ENCODE data around the gene PRPF31.

PRPF31 gene

DNA sequence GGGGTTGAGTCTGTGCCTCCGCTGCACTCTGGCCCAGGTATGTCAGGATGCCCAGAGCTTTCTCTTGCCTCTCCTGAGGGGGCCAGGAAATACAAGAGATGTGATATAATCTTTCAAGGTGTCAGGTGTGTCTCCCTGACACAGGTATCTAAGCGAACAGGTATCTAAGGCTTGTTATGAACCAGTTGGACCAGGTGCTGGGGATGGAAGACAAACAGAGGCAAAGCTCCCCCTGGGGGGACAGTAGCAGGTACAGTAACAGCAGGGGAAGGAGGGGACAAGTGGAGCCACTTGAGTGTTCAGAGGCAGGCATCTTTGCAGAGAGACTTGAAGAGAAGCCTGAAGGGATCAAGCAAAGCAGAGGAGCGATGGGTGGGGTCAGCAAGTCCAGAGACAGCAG lies 41.4 kb downstream of the PRPF31 start:
- TF ChIP-seq, protein P1, sequence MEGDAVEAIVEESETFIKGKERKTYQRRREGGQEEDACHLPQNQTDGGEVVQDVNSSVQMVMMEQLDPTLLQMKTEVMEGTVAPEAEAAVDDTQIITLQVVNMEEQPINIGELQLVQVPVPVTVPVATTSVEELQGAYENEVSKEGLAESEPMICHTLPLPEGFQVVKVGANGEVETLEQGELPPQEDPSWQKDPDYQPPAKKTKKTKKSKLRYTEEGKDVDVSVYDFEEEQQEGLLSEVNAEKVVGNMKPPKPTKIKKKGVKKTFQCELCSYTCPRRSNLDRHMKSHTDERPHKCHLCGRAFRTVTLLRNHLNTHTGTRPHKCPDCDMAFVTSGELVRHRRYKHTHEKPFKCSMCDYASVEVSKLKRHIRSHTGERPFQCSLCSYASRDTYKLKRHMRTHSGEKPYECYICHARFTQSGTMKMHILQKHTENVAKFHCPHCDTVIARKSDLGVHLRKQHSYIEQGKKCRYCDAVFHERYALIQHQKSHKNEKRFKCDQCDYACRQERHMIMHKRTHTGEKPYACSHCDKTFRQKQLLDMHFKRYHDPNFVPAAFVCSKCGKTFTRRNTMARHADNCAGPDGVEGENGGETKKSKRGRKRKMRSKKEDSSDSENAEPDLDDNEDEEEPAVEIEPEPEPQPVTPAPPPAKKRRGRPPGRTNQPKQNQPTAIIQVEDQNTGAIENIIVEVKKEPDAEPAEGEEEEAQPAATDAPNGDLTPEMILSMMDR (IDR thresholded peaks at IDR 0.05; ENCODE audit: low read depth, low read length, missing control alignments): no peak
- H3K4me3 ChIP-seq (ENCODE audit: low read depth, low read length): no peak overlapping the region
- DNase-seq (ENCODE audit: low read depth): no peak

DNA sequence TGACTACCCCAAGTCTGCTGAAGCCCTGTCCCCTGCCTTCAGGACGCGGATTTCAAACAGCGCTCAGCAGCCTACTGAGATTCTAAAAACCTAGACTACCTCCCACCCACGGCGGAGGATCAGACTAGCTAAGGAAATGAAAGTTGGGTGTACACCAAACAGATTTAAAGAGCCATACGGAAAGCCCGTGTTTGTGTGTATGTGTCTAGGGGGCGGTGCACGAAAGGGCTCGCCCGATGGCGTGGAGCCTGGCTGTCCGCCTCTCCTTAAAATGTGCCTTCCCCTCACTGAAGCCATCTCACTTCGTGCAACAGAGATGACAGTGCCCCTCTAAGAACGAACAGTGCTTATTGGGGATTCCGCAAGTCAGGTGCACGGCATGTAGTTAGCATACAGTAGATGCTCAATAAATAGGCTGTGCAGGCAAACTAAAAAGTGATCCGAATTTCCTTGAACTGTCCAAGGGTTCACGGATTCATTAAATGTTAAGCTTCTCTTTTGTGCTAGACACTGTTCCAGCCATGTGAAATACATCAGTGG lies 43.3 kb downstream of the PRPF31 start:
- TF ChIP-seq, protein P1 (IDR thresholded peaks at IDR 0.05; ENCODE audit: low read depth, low read length, missing control alignments): no peak
- peak; percentile 33 for DNase-seq (ENCODE audit: low read depth)
- H3K4me3 ChIP-seq (ENCODE audit: low read depth, low read length): peak overlapping the region; percentile 62

DNA sequence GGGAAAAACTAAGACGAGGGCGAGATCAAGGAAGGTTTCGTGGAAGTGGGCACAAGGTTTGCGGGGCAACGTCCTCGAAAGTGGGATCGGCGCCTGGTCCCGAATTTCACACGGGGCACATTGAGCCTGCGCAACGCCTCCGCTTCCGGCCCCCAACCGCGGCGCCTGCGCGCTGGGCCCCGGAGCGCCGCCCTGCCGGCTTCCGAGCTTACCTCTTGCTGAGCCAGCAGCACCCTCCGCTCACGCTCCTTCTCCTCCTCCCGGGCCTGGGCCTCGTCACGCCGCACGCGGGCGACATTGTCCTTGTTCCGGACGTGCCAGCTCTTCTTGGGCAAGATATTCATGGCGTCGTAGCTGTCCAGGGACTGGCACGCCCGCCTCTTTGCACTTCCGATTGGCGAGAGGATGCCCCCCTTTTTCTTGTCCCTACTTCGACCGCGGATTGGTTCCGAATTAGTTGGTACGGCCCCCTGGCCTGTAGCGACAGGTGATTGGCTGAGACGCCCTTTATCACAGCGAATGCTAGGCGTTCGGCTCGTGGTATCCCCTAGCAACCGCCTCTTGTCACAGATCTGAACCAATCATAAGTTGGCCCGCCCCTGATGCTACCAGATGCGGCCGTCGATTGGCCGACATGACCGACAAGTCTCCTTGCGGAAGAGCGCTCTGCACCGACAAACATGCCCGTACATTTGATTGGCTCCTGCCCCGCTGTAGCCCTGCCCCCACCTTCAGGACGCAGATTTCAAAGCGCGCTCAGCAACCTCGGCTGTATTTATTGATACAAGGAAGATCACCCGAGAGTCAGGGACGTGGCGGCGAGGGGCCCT lies 44.0 kb downstream of the PRPF31 start, which contains the start of gene LENG1:
TSS of gene LENG1 (minus strand) at position 370 of the 830 bp plus-strand sequence. CDS start at position 344, 26 bp downstream.
- TF ChIP-seq, protein P1 (IDR thresholded peaks at IDR 0.05; ENCODE audit: low read depth, low read length, missing control alignments): peak; percentile 35
- peak; percentile 100 for DNase-seq (ENCODE audit: low read depth)
- peak within 1 kb of the TSS; percentile 62 for H3K4me3 ChIP-seq (ENCODE audit: low read depth, low read length)

DNA sequence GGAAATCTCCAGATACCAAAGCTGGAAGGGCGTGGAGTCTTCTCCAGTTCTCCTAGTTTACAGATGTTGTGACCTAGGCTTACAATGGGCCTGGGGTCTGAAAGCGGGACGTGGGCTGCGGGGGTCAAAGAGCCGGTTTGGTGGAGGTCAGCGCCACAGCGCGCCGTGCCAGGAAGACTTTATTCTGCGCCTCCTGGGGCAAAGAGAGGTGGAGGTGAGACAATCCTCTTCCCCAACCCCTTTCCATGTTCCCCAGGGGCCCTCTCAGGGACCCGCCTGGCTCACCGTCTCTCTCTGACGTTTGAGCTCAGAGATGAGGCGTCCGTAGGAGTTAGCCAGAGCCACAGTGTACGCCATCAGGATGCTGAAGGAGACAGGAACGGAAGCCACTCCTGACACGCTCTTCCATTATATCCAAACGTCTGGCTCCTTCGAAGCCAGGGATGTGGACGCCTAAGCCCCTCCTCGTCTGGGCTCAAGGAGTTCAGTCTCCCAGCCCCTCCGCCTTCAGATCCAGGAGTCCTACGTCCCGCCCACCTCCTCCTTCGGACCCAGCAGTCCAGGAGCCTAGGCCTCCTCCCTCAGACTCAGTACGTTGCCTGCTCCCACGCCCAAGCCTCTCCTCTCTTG lies 44.7 kb downstream of the PRPF31 start:
- no peak for DNase-seq (ENCODE audit: low read depth)
- TF ChIP-seq, protein P1 (IDR thresholded peaks at IDR 0.05; ENCODE audit: low read depth, low read length, missing control alignments): no peak
- H3K4me3 ChIP-seq (ENCODE audit: low read depth, low read length): peak overlapping the region; percentile 51

DNA sequence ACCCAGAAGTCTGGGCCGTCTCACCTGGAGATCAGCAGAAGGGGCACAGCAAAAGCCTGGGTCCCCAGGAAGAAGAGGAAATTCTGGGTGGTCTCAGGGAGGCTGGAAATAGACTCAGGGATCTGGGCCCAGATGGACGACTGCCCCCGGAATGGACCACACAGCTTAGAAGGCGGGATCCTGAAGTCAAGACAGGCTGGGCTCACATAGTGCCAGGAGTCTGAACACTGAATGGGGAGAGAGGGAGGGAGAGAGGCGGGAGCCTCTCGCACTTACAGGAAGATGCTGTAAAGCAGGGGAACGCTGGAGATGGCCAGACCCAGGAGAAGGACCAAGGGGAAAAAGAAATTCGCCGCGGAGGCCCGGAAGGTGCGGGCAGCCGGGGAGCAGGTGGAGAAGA lies 45.3 kb downstream of the PRPF31 start:
- peak overlapping the region; percentile 51 for H3K4me3 ChIP-seq (ENCODE audit: low read depth, low read length)
- TF ChIP-seq, protein P1 (IDR thresholded peaks at IDR 0.05; ENCODE audit: low read depth, low read length, missing control alignments): no peak
- DNase-seq (ENCODE audit: low read depth): no peak

DNA sequence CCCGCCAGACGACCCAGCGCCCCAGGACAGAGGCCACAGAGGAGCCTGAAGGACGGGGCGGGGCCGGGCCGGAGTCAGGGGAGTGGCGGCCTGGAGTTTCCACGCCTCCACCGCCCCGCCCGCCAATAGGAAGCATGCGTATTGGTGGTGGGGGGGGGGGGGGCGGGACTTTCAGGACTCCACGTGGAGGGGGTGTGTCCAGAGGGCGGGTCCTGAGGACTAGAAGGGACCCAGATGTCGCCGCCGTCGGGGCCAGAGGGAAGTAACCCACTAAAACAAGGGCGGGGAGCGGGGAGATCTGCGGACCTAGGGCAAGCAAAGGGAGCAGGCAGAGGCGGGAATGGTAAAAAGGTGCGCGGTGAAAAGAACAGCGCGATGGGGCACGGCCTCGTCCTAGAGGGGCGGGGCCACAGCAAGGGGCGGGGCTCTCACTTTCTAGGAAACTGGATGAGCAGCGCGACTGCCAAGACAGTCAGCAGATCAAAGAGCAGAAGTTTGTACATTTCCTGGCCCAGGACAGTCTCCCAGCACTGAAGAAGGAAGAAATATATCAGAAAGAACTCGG lies 46.8 kb downstream of the PRPF31 start:
- peak overlapping the region; percentile 47; the same call in 1 of the 2 replicates for H3K4me3 ChIP-seq (ENCODE audit: low read depth, low read length)
- DNase-seq (ENCODE audit: low read depth): peak; percentile 29
- TF ChIP-seq, protein P1 (IDR thresholded peaks at IDR 0.05; ENCODE audit: low read depth, low read length, missing control alignments): no peak

Data from GM12864 (cell line).